ENCODE results near the gene ATL3.
"Not testable (repeated sequence)": the region's sequence is repeated elsewhere in the genome, so short reads cannot be mapped to it uniquely, and the experiment has no call there.

The ATL3 gene

GRCh38 chr11:63671322-63672155, at the start of gene ATL3:
TSS of gene ATL3 (minus strand) at chr11:63671376. CDS start at chr11:63671335, 41 bp downstream.
- peak; percentile 91 to 95 for DNase-seq (ENCODE audit: low read depth in 1 of 2, low spot score in 1 of 2)

GRCh38 chr11:63720611-63721010, 49.4 kb upstream of the ATL3 start:
- DNase-seq (ENCODE audit: low read depth in 1 of 2, low spot score in 1 of 2) = no peak

DNA sequence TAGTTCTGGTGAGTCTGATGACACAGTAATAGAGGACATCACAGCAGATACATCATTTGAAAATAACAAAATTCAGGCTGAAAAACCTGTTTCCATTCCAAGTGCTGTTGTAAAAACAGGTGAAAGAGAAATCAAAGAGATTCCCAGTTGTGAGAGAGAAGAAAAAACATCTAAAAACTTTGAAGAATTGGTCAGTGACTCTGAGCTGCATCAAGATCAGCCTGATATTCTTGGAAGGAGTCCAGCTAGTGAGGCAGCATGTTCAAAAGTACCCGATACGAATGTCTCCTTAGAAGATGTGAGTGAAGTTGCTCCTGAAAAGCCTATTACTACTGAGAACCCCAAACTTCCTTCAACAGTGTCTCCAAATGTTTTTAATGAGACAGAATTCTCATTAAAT, 48.8 kb upstream of the ATL3 start:
- no peak for DNase-seq (ENCODE audit: low read depth in 1 of 2, low spot score in 1 of 2)

- DNase-seq (ENCODE audit: low read depth in 1 of 2, low spot score in 1 of 2) = no peak
Observed at GRCh38 chr11:63719001-63719400, 47.8 kb upstream of the ATL3 start.

DNA sequence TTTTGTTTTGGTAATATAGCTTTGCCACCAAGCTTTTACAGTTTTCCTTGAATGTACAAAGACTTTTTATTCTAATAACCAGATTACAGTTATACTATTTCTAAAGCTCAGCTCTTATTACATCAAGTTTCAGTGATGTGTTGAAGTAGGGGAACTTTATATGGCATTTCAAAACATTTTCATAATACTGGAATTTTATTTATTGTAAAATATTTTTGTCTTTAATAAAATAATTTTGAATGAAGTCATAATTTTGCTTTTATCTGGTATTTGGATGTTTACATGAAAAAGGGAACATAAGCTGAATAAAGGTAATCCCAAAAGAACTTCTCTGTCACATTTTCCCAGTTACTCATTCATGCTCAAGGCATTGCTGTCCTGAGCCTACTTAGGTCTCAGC, 44.9 kb upstream of the ATL3 start:
- DNase-seq (ENCODE audit: low read depth in 1 of 2, low spot score in 1 of 2) = no peak

DNA sequence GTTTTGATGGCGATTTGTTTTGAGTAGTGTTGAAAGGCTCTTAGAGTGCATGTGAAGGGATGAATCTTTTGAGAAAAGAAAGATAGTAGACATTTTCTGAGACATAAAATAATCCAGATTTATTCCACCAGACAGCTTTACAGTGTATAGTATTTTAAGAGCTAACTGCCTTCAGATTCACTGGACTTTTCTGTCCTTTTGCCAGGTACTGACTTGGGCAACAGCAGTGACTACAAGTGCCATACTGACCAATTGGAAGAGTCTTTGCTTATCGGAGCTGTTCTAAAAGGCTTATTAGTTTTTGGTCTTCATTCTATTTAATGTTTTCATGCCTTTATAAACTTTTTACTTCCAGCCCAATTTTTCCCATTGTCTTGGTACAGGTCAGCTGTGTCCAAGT, 42.6 kb upstream of the ATL3 start:
- no peak for DNase-seq (ENCODE audit: low read depth in 1 of 2, low spot score in 1 of 2)

DNA sequence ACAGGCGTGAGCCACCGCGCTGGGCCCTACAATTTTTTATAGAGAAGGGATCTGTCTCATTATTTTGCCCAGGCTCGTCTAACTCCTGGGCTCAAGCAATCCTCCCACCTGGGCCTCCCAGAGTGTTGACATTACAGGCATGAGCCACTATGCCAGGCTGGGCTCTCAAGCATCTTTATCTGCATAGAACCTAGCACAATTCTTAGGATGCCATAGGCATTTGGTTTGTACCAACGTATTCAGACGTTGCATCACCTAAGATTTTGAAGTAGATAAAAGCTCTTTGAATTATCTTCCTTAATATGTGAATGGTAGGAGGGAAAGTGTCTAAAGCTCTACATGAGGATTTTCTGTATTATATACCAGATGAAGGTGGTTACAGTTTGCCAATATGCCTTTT, 40.7 kb upstream of the ATL3 start:
- no peak for DNase-seq (ENCODE audit: low read depth in 1 of 2, low spot score in 1 of 2)

DNA sequence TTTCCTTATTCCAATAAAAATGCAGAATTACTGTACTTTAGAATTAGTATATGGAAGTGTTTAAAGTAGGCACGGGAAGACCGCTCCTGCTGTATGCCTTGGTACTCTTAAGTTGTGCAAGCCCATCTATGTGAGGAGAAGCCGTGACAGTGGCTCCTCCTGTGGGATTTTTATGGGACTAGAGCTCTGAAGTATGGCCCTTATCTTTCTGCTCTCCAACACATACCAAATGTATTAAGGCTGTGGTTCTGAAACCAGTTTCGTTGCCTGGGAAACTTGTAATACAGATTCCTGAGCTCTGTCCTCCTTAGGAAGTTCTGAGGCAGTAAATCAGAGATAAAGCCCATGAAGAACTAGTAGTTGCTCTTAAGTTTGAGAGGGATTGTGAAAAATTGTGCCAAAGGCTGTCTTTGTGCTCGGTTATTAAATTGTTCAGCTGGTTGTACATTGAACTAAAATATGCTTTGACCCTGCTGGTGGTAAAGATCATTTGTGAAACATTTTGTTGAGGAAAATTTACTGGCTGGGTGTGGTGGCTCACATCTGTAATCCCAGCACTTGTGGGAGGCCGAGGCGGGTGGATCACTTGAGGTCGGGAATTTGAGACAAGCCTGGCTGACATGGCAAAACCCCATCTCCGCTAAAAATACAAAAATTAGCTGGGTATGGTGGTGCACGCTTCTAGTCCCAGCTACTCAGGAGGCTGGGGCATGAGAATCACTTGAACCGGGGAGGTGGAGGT, 39.5 kb upstream of the ATL3 start:
- DNase-seq (ENCODE audit: low read depth in 1 of 2, low spot score in 1 of 2) = no peak

- no peak for DNase-seq (ENCODE audit: low read depth in 1 of 2, low spot score in 1 of 2)
Observed at GRCh38 chr11:63709336-63709884, 38.2 kb upstream of the ATL3 start.

DNA sequence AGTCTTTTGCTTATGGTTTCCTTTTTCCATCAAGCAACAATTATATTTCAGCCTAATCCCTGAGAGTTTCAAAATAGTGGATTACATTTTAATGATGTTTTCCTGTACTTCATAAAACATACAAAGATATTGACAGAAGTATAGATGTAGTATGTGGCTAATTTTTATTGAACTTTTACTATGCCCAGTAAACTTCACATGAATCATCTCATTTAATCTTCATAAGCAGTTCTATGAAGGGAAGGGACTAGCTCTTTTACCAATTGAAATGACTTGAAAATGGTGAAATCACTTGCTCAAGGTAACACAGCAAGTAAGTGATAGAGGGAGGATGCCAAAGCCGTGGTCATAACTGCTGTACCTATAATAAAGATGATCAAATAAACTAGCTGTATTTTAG, 37.6 kb upstream of the ATL3 start:
- DNase-seq (ENCODE audit: low read depth in 1 of 2, low spot score in 1 of 2) = no peak

- DNase-seq (ENCODE audit: low read depth in 1 of 2, low spot score in 1 of 2) = no peak
Observed at GRCh38 chr11:63705526-63705925, 34.4 kb upstream of the ATL3 start.

GRCh38 chr11:63699896-63700295, 28.7 kb upstream of the ATL3 start:
- no peak for DNase-seq (ENCODE audit: low read depth in 1 of 2, low spot score in 1 of 2)

- DNase-seq (ENCODE audit: low read depth in 1 of 2, low spot score in 1 of 2) = no peak
Observed at GRCh38 chr11:63698976-63699733, 28.0 kb upstream of the ATL3 start.

DNA sequence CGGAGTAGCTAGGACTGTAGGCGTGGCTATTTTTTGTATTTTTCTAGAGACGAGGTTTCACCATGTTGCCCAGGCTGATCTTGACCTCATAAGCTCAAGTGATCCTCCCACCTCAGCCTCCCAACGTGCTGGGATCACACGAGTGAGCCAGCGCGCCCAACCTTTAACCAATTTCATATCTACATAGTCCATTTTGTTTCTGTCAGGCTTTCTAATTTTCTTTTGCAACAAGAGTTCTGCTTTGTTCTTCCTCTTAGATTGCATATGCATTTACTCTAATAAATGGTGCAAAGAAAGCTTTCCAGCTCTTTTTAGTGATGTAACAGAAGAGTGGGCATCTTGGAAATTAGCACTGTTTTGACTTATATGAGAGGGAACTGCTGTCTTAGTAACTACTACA, 23.4 kb upstream of the ATL3 start:
- DNase-seq (ENCODE audit: low read depth in 1 of 2, low spot score in 1 of 2) = no peak

- DNase-seq (ENCODE audit: low read depth in 1 of 2, low spot score in 1 of 2) = no peak
Observed at GRCh38 chr11:63687845-63688244, 16.7 kb upstream of the ATL3 start.

DNA sequence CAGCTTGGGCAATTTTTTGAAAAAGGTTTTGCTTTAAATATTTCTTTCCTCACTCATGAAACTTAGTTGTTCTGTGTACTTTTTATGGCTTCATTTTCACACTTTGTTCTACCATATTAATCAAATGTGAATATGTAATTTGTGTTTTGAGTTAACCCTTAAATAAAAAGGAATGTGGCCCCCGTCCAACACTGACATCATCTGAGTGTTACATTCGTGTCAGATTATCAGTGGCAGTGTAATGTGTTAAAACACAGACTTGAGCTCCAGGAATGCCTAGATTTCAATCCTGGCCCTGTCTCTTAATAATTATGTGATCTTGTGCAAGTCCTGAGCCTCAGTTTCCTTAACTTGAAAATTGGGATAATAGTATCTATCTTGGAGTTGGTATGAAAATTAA, 15.8 kb upstream of the ATL3 start:
- DNase-seq (ENCODE audit: low read depth in 1 of 2, low spot score in 1 of 2) = no peak

DNA sequence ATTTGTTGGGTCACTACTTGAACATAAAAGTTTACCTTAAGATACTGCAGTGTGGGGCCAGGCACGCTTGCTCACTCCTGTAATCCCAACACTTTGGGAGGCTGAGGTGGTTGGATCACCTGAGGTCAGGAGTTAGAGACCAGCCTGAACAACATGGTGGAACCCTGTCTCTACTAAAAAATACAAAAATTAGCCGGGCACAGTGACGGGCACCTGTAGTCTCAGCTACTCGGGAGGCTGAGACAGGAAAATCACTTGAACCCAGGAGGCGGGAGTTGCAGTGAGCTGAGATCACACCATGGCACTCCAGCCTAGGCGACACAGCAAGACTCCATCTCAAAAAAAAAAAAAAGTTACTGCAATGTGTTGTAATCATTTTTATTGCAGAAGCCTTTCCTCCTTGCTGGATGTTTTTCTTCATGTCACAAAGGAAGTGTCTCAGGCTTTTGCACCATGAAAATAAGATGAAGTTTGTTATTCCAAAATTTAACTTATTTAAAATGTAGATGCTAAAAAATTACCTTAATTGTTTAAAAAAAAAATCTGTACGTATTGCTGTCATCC, 14.1 kb upstream of the ATL3 start:
- not testable (repeated sequence) for DNase-seq (ENCODE audit: low read depth in 1 of 2, low spot score in 1 of 2)

- no peak for DNase-seq (ENCODE audit: low read depth in 1 of 2, low spot score in 1 of 2)
Observed at GRCh38 chr11:63683133-63683991, 12.2 kb upstream of the ATL3 start.

- DNase-seq (ENCODE audit: low read depth in 1 of 2, low spot score in 1 of 2) = no peak
Observed at GRCh38 chr11:63682066-63683021, 11.2 kb upstream of the ATL3 start.
